ENCODE measurements around the gene MEIS1. TPM values are rescaled to one million over a fixed set of nuclear protein-coding genes. Genes with fewer than 3 reads are reported as not detected.

MEIS1 gene
- total and polyA plus RNA-seq, 2 of the 8 experiments (the other 6 are each of a cell fraction or from before 2014, with no cell fraction given), result 0.17 to 1.2 TPM

DNA sequence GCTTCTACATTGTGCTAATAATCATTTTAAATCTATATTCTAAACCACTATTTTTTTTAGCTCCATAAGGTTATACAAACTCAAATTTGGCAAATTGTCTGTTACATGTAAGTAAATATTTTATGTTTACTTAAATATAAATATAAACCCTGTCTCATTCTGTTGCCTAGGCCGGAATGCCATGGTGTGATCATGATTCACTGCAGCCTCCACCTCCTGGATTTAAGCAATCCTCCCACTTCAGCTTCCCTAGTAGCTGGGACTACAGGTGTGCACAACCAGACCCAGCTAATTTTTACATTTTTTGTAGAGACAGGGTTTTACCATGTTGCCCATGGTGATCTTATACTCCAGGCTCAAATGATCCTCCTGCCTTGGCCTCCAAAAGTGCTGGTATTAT lies 124.7 kb downstream of the MEIS1 start (continued):
- TF ChIP-seq TBP (IDR thresholded peaks at IDR 0.05; ENCODE audit: low read depth, low read length) (no peak), ZNF274 (IDR thresholded peaks at IDR 0.05; ENCODE audit: borderline replicate concordance, extremely low read depth, low read length) (no peak), SP4 (IDR thresholded peaks at IDR 0.05; ENCODE audit: low read length) (no peak), TAF7 (optimal IDR thresholded peaks at IDR 0.05; ENCODE audit: borderline replicate concordance, low read depth, low read length) (no peak), RAD21 (IDR thresholded peaks at IDR 0.05 in 1 of 2, conservative IDR thresholded peaks at IDR 0.05 in 1 of 2; ENCODE audit: low read depth in 2 of 2, low read length in 2 of 2) (no peak)

All from H1 (cell line).